Fibroblast of skin of scalp (primary cell): Measurements from ENCODE around the gene PDE4D.

Experiments
- DNase-seq: peaks from one replicate; pipeline ENCODE4 v3.0.0-alpha.2; 2013

PDE4D gene

DNA sequence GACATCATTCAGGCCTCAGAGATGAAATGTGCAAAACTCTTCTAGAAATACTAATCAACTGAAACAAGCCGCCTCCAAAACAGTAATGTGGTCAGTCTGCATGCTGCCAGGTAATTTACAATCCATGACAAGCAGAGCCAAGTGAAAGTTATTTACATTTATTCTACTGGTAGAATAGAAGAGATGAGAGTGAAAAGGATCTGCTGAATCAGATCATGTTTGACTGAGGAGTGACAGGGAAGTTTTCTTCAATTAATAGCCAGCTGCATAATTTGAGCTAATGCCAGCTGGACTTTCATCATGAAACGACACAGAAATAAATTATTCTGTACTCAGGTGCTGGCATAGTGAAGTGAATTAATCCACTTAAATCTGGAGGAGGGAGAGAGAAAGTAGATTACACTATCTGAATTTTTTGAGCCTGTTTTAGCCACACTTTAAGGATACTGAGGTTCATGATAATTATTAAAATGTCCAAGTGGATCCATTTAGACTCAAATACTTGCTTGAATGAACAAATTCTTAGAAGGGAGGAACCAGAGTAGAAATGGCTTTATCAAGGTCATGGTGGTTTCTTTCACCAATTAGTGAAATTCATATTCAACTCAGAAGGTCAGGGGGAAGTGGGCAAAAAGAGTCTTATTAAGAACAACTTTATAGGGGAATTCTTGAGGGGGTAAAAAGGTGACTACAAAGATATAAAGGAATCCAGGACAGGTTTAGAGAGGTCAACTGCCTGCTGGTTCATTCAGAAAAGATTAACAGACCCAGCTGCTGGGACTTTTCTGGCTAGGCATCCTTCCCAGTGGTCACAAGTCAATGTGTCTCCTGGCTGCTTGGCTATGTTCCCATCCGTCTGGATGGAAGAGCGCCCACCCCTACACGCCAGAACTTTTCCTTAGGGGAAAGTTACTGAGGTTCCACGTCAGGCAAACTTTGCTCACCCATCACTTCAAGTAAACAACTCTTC lies 350.4 kb downstream of the PDE4D start:
- DNase-seq = peak; percentile 26

- no peak for DNase-seq
Observed at GRCh38 chr5:59542306-59542705, 351.2 kb downstream of the PDE4D start.

DNA sequence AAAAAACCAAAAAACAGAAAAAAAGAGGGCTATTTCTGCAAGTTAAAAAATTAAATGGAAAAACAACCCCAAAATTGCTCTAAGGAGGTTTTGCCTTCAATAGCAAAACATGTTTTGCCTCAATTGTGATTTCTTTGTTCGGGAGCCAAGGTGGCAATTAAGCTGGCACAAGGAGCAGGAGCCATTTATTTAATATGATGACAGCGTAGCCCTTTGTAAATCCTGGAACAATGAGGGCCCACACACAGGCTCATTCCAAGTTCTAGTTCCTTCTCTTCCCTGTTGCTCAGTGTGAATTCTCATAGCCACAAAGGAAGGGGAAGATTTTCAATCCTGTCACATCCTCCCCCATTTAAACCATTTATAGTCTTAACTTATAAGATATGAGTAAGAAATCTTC lies 353.2 kb downstream of the PDE4D start:
- no peak for DNase-seq

DNA sequence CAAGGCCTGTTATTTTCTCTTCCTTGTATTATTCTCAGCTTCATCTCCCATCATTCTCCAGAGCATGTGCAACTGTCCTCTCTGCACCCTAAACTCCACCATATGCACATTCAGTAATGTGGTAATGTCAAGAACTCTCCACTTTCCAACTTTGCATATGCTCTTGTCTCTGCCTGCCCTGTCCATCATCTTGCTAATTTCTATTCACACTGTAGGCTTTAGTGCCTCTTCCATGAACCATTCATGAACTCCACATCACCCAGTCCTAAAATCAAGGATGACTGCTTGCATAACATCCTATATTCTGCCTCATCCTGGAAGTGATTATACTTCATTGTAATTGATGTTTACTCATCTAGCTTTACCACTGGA lies 354.8 kb downstream of the PDE4D start:
- no peak for DNase-seq

GRCh38 chr5:59537961-59538749 lies 355.4 kb downstream of the PDE4D start:
- DNase-seq = no peak

GRCh38 chr5:59536875-59537274 lies 356.7 kb downstream of the PDE4D start:
- no peak for DNase-seq

DNA sequence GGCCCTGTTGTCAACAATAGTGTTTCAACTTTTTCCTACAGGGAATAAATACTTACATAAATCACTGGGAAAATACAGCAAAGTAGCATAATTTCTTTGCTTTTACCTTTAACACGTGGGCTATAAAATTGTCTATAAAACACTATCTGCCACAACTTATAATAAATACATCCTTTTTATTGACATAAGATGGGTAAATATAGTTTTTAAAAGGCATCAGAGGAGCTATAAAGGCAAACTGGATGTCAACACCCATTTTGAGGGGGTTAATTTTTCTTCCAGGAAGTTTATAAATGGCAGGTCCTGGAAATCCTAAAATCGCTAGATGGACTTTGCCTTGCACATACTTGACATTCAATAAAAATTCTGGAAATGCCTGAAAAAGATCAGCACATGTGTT lies 358.0 kb downstream of the PDE4D start:
- no peak for DNase-seq

GRCh38 chr5:59533730-59534108 lies 359.8 kb downstream of the PDE4D start:
- no peak for DNase-seq

DNA sequence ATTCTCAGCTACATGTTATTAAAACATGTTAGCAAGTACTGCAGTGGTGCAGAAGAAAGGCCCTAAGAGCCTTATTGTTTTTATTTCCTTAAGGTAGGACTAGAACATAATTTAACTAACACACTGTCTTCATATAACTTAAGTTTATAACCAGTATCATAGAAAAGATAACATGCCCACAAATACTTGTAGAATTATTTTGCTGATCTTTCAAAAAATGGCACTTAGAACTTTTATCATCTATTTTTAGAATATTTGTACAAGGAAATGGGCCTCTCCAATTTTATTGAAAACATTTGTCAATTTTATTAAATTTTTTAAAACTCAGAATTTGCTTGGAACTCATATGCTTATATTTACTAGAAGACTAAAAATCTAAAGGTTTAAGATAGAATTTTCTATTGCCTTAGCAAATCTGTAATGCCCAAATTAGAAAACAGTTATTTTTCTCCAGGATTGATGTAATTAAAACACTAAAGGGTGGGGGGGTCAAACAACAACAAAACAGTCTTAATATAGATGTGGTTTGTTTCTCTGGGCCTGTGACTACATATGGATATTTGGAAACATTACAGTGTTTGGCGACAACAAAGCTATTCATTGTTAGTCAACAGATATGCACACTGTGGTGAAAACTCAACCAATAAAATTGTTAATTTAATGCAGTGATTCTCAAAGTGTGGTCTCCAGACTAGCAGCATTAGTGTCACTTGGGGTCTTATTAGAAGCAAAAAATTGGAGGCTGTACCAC lies 360.4 kb downstream of the PDE4D start:
- DNase-seq = no peak

- DNase-seq = no peak
Observed at GRCh38 chr5:59529239-59529638, 364.3 kb downstream of the PDE4D start.

GRCh38 chr5:59528202-59528862 lies 365.2 kb downstream of the PDE4D start:
- no peak for DNase-seq

DNA sequence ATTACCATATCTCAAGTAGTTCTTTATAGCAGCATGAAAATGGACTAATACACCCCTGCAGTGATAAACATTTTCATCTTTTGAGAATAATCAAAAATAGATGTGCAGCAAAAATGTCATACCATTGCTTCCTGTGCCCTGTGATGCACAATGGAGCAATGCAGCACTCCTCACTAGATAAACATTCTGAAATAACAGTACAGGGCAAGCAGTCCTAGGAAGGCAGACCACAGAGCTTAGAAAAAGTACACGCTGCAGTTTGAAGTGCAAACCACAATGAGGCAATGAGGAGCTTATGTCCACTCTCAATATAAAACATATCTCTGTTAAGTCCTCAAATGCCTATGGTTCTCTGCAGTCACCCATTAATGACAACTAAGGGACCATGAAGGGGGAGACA lies 367.6 kb downstream of the PDE4D start:
- DNase-seq = peak; percentile 82

GRCh38 chr5:59525311-59525710 lies 368.2 kb downstream of the PDE4D start:
- no peak for DNase-seq

GRCh38 chr5:59522201-59522831 lies 371.2 kb downstream of the PDE4D start:
- DNase-seq = no peak

- DNase-seq = no peak
Observed at GRCh38 chr5:59521476-59521875, 372.1 kb downstream of the PDE4D start.

DNA sequence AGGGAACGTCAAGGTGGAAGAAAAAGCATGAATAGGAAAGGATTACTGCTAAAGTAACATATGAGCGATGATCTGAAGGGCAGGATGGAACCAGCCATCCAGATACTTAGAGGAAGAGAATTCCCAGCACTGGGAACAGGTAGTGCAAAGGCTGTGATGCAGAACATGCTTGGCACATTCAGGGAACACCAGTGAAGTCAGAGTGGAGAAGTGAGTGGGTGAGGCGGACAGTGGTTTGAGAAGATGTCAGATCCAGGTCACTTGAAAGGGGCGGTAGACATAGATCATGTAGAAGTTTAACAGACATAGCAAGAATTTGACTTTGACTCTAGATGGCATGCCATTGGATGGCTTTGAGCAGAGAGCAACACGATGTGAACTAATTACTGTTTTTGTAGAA lies 374.2 kb downstream of the PDE4D start:
- DNase-seq = no peak

DNA sequence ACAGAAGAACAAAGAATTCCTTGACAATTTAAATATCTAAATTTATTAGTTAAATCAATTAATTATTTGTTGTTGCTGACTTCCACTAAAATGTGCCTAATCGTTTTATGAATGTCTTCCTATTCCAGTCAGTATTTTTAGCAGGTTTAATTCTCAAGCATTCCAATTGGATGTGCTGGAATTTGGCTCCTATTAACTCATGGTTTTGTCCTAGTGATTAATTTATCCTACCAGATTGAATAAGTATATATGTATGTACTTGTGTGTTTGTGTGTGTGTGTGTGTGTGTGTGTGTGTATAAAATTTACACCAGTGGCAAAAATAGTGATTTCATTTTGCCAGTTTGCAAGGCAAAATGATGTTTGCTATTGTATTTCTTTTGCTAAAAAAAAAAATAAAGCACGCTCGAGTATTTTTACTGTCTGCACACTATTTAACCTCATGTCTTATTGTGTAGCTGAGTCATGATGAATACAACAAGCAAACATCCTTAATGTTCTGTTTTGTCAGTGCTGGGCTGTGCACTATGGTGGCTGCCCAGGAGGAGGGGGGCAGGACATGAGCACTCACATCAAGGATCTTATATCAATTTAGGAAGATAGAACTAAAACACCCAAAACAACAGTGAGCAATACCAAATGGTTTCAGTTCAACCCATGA lies 375.5 kb downstream of the PDE4D start:
- peak; percentile 70 for DNase-seq

GRCh38 chr5:59516161-59516560 lies 377.4 kb downstream of the PDE4D start:
- no peak for DNase-seq

- peak; percentile 35 for DNase-seq
Observed at GRCh38 chr5:59506285-59506877, 387.1 kb downstream of the PDE4D start.

GRCh38 chr5:59504043-59504442 lies 389.5 kb downstream of the PDE4D start:
- DNase-seq = no peak

DNA sequence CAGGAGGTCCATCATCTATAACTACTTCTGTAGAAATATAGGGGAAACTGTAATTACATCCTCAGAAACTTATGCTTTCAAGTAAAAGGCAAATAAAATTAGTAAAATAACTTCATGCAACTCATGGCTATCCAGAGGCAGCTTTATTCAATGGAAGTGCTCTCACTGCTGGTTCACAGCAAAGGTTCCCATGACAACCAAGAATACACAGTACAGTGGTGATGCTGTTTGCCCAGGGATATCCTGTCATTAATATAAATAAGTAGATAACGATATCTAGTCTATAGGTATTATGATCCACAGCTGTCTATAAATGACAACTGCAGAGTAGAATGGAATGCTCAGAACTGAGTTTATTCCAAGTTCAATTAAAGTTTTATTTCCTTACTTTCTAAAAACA lies 390.3 kb downstream of the PDE4D start:
- DNase-seq = no peak
